HUES6 (cell line): ENCODE data around the gene KCNAB2.

Source experiments
- H3K27ac ChIP-seq: 2 replicates; pipeline ENCODE4 v1.7.0; 2013; ENCODE audit warnings: low read depth, mild to moderate bottlenecking, low read length, inconsistent platforms
- H3K27me3 ChIP-seq: 2 replicates; pipeline ENCODE4 v1.6.1; 2013; ENCODE audit warnings: low read length; ENCODE audit not compliant: control insufficient read depth, insufficient read depth
- H3K36me3 ChIP-seq: 2 replicates; pipeline ENCODE4 v1.6.1; 2013; ENCODE audit warnings: low read length; ENCODE audit not compliant: control insufficient read depth, insufficient read depth
- H3K4me1 ChIP-seq: 2 replicates; pipeline ENCODE4 v1.6.1; 2013; ENCODE audit warnings: low read length; ENCODE audit not compliant: control insufficient read depth, insufficient read depth
- H3K4me3 ChIP-seq: 2 replicates; pipeline ENCODE4 v1.5.1; 2013; ENCODE audit warnings: low read depth, low read length
- H3K9ac ChIP-seq: one replicate; pipeline ENCODE4 v1.6.1; 2013; ENCODE audit warnings: mild to moderate bottlenecking, low read length
- H3K9me3 ChIP-seq: 2 replicates; pipeline ENCODE4 v1.6.1; 2013; ENCODE audit warnings: low read depth, low read length; ENCODE audit not compliant: control insufficient read depth, insufficient read depth

Gene KCNAB2

GRCh38 chr1:6033986-6034749, 11.5 kb upstream of the KCNAB2 start:
- no peak overlapping the region for H3K27ac ChIP-seq
- 0 out of 2 replicates have a peak overlapping the region, but pooled peaks have one; percentile 7 for H3K4me3 ChIP-seq
- H3K9ac ChIP-seq: no peak overlapping the region
- H3K4me1 ChIP-seq: peaks cover 18% of the 10 kb centered on the region
- no peaks in the 10 kb centered on the region for H3K9me3 ChIP-seq
- H3K27me3 ChIP-seq: no peaks in the 10 kb centered on the region; the same call in 1 of the 2 replicates
- no peaks in the 10 kb centered on the region for H3K36me3 ChIP-seq

GRCh38 chr1:6034750-6035096, 11.0 kb upstream of the KCNAB2 start:
- Histone ChIP-seq H3K27me3 (no peaks in the 10 kb centered on the region; the same call in 1 of the 2 replicates), H3K4me3 (no peak overlapping the region), H3K4me1 (peaks cover 18% of the 10 kb centered on the region), H3K27ac (no peak overlapping the region), H3K9me3 (no peaks in the 10 kb centered on the region), H3K36me3 (no peaks in the 10 kb centered on the region), H3K9ac (no peak overlapping the region)

- H3K4me3 ChIP-seq: no peak overlapping the region
- H3K9ac ChIP-seq: no peak overlapping the region
- peaks cover 18% of the 10 kb centered on the region for H3K4me1 ChIP-seq
- no peak overlapping the region for H3K27ac ChIP-seq
- no peaks in the 10 kb centered on the region; the same call in 1 of the 2 replicates for H3K27me3 ChIP-seq
- no peaks in the 10 kb centered on the region for H3K9me3 ChIP-seq
- no peaks in the 10 kb centered on the region for H3K36me3 ChIP-seq
Observed at GRCh38 chr1:6035303-6035702, 10.4 kb upstream of the KCNAB2 start.

- no peaks in the 10 kb centered on the region for H3K9me3 ChIP-seq
- no peak overlapping the region for H3K27ac ChIP-seq
- H3K9ac ChIP-seq: no peak overlapping the region
- no peaks in the 10 kb centered on the region; the same call in 1 of the 2 replicates for H3K27me3 ChIP-seq
- no peaks in the 10 kb centered on the region for H3K36me3 ChIP-seq
- H3K4me3 ChIP-seq: no peak overlapping the region
- H3K4me1 ChIP-seq: peaks cover 18% of the 10 kb centered on the region
Observed at GRCh38 chr1:6035719-6036118, 10.0 kb upstream of the KCNAB2 start.

GRCh38 chr1:6037338-6037762, 8.3 kb upstream of the KCNAB2 start:
- H3K27me3 ChIP-seq: no peaks in the 10 kb centered on the region; the same call in 1 of the 2 replicates
- H3K36me3 ChIP-seq: no peaks in the 10 kb centered on the region
- H3K4me1 ChIP-seq: peaks cover 18% of the 10 kb centered on the region
- no peak overlapping the region for H3K27ac ChIP-seq
- no peaks in the 10 kb centered on the region for H3K9me3 ChIP-seq
- no peak overlapping the region for H3K4me3 ChIP-seq
- no peak overlapping the region for H3K9ac ChIP-seq

GRCh38 chr1:6038603-6039002, 7.1 kb upstream of the KCNAB2 start:
- H3K9me3 ChIP-seq: no peaks in the 10 kb centered on the region
- no peaks in the 10 kb centered on the region for H3K27me3 ChIP-seq
- no peak overlapping the region for H3K4me3 ChIP-seq
- no peak overlapping the region for H3K27ac ChIP-seq
- peaks cover 18% of the 10 kb centered on the region for H3K4me1 ChIP-seq
- no peaks in the 10 kb centered on the region for H3K36me3 ChIP-seq
- no peak overlapping the region for H3K9ac ChIP-seq

GRCh38 chr1:6039031-6039430, 6.7 kb upstream of the KCNAB2 start:
- Histone ChIP-seq H3K4me3 (no peak overlapping the region), H3K4me1 (peaks cover 18% of the 10 kb centered on the region), H3K9ac (no peak overlapping the region), H3K36me3 (no peaks in the 10 kb centered on the region), H3K27me3 (no peaks in the 10 kb centered on the region), H3K27ac (no peak overlapping the region), H3K9me3 (no peaks in the 10 kb centered on the region)

GRCh38 chr1:6040444-6040843, 5.2 kb upstream of the KCNAB2 start:
- no peaks in the 10 kb centered on the region for H3K36me3 ChIP-seq
- H3K9ac ChIP-seq: no peak overlapping the region
- peaks cover 8% of the 10 kb centered on the region for H3K4me1 ChIP-seq
- H3K4me3 ChIP-seq: no peak overlapping the region
- no peaks in the 10 kb centered on the region for H3K27me3 ChIP-seq
- no peaks in the 10 kb centered on the region for H3K9me3 ChIP-seq
- H3K27ac ChIP-seq: no peak overlapping the region

GRCh38 chr1:6040861-6041415, 4.8 kb upstream of the KCNAB2 start:
- H3K27ac ChIP-seq: no peak overlapping the region
- no peaks in the 10 kb centered on the region for H3K9me3 ChIP-seq
- H3K4me1 ChIP-seq: peaks cover 8% of the 10 kb centered on the region
- H3K4me3 ChIP-seq: no peak overlapping the region
- no peaks in the 10 kb centered on the region for H3K36me3 ChIP-seq
- no peak overlapping the region for H3K9ac ChIP-seq
- no peaks in the 10 kb centered on the region for H3K27me3 ChIP-seq

- Histone ChIP-seq H3K9ac (no peak overlapping the region), H3K4me3 (no peak overlapping the region)
Observed at GRCh38 chr1:6041432-6042062, 4.1 kb upstream of the KCNAB2 start.

GRCh38 chr1:6043561-6043960, 2.1 kb upstream of the KCNAB2 start:
- Histone ChIP-seq H3K4me1 (no peaks in the 10 kb centered on the region), H3K9ac (no peak overlapping the region), H3K36me3 (no peaks in the 10 kb centered on the region), H3K27me3 (no peaks in the 10 kb centered on the region), H3K27ac (no peak overlapping the region), H3K4me3 (no peak overlapping the region), H3K9me3 (no peaks in the 10 kb centered on the region)

More at GRCh38 chr1:6041432-6042062, 4.1 kb upstream of the KCNAB2 start:
- no peaks in the 10 kb centered on the region for H3K36me3 ChIP-seq
- H3K27ac ChIP-seq: no peak overlapping the region
- peaks cover 8% of the 10 kb centered on the region for H3K4me1 ChIP-seq
- no peaks in the 10 kb centered on the region for H3K27me3 ChIP-seq
- H3K9me3 ChIP-seq: no peaks in the 10 kb centered on the region
